Vagina (tissue), 2 donors: ENCODE results near the gene LRRC36. TPM values are rescaled to one million over a fixed set of nuclear protein-coding genes. Genes with fewer than 3 reads are reported as not detected.

Experiments used
- DNase-seq, 2 donors: peaks; one replicate each; pipeline ENCODE4 v3.0.0-alpha.2; 2017; ENCODE audit errors: extremely low spot score in 2 of 2
- H3K27ac ChIP-seq: fragments of 200-600 bp; sonication (generic); one replicate; pipeline ENCODE4 v1.5.1; 2019
- H3K27me3 ChIP-seq: fragments of 200-600 bp; sonication (generic); one replicate; pipeline ENCODE4 v1.5.1; 2019
- H3K36me3 ChIP-seq, 2 donors: fragments of 200-600 bp; sonication (generic); one replicate each; pipeline ENCODE4 v1.5.1; 2017 to 2019
- H3K4me1 ChIP-seq: fragments of 200-600 bp; sonication (generic); one replicate; pipeline ENCODE4 v1.5.1; 2019
- H3K4me3 ChIP-seq, 2 donors: fragments of 200-600 bp; sonication (generic); 1 replicate in 1 of 2; 2 replicates in 1 of 2; pipeline ENCODE4 v1.5.1; 2016 to 2019
- H3K9me3 ChIP-seq: fragments of 200-600 bp; sonication (generic); one replicate; pipeline ENCODE4 v1.5.1; 2019
- CTCF ChIP-seq, 3 experiments: fragments of 450-650 bp in 2 of 3; fragments of 200-600 bp in 1 of 3; sonication (generic) in 1 of 3; IDR thresholded peaks; one replicate each; pipeline ENCODE4 v1.5.1; 2017 to 2019; ENCODE audit warnings: antibody characterized with exemption in 3 of 3, mild to moderate bottlenecking in 2 of 3, moderate library complexity in 2 of 3
- POLR2A ChIP-seq, 2 donors: fragments of 450-650 bp; IDR thresholded peaks; one replicate each; pipeline ENCODE4 v1.6.1; 2017; ENCODE audit warnings: antibody characterized with exemption in 2 of 2, mild to moderate bottlenecking in 2 of 2, moderate library complexity in 2 of 2
- POLR2AphosphoS5 ChIP-seq, 2 donors: sonication (generic); formaldehyde crosslinking; IDR thresholded peaks; one replicate each; pipeline ENCODE4 v1.9.0; 2017; ENCODE audit warnings: antibody characterized with exemption in 2 of 2, mild to moderate bottlenecking in 2 of 2, low read depth in 1 of 2; ENCODE audit not compliant: insufficient read depth in 1 of 2
- intact Hi-C: fragments of 100-400 bp; cut with DNase I; formaldehyde crosslinking; loops from one replicate; pipeline ENCODE4 v1.15.1; 2023
- total RNA-seq: library from RNA; depleted of rRNA; stranded (reverse); fragments of >200 nt; gene quantifications from one replicate; pipeline ENCODE4 v1.2.3, GENCODE V29; 2016

Gene LRRC36
- total RNA-seq, 1 donor from 2014 or later: not detected

GRCh38 chr16:67407176-67407787, 80.7 kb downstream of the LRRC36 start:
- H3K27me3 ChIP-seq: no peaks in the 10 kb centered on the region
- TF ChIP-seq POLR2A (IDR thresholded peaks at IDR 0.05) (no peak), POLR2AphosphoS5 (IDR thresholded peaks at IDR 0.05; ENCODE audit: insufficient read depth in 1 of 2, low read depth in 1 of 2) (no peak), CTCF (IDR thresholded peaks at IDR 0.05) (no peak)
- H3K36me3 ChIP-seq: no peaks in the 10 kb centered on the region
- H3K9me3 ChIP-seq: no peaks in the 10 kb centered on the region
- peak overlapping the region; percentile 91 for H3K27ac ChIP-seq
- intact Hi-C loops: no loop called here
- no peak overlapping the region for H3K4me3 ChIP-seq
- no peak for DNase-seq
- peaks cover 57% of the 10 kb centered on the region for H3K4me1 ChIP-seq

GRCh38 chr16:67407788-67408452, 81.3 kb downstream of the LRRC36 start:
- Histone ChIP-seq H3K4me1 (peaks cover 57% of the 10 kb centered on the region), H3K9me3 (no peaks in the 10 kb centered on the region), H3K36me3 (no peaks in the 10 kb centered on the region), H3K27ac (peak overlapping the region; percentile 91), H3K27me3 (no peaks in the 10 kb centered on the region), H3K4me3 (no peak overlapping the region)
- intact Hi-C loops: no loop called here
- no peak for DNase-seq
- TF ChIP-seq CTCF (IDR thresholded peaks at IDR 0.05) (no peak), POLR2A (IDR thresholded peaks at IDR 0.05) (no peak)

- Histone ChIP-seq H3K9me3 (no peaks in the 10 kb centered on the region), H3K4me1 (peaks cover 52% of the 10 kb centered on the region), H3K27me3 (no peaks in the 10 kb centered on the region), H3K4me3 (no peak overlapping the region), H3K27ac (no peak overlapping the region), H3K36me3 (no peaks in the 10 kb centered on the region)
- no peak for TF ChIP-seq CTCF (IDR thresholded peaks at IDR 0.05)
- TF ChIP-seq POLR2AphosphoS5 (IDR thresholded peaks at IDR 0.05; ENCODE audit: insufficient read depth in 1 of 2, low read depth in 1 of 2): no peak
- intact Hi-C loops: no loop called here
- DNase-seq: no peak
These were observed 83.0 kb downstream of the LRRC36 start for GRCh38 chr16:67409631-67410030.

GRCh38 chr16:67411339-67411738, 84.7 kb downstream of the LRRC36 start:
- no peak overlapping the region for H3K27ac ChIP-seq
- peaks cover 51% of the 10 kb centered on the region for H3K4me1 ChIP-seq
- H3K36me3 ChIP-seq: no peaks in the 10 kb centered on the region
- no peak for DNase-seq
- no peak overlapping the region for H3K4me3 ChIP-seq
- H3K9me3 ChIP-seq: no peaks in the 10 kb centered on the region
- TF ChIP-seq POLR2A (IDR thresholded peaks at IDR 0.05) (no peak), POLR2AphosphoS5 (IDR thresholded peaks at IDR 0.05; ENCODE audit: insufficient read depth in 1 of 2, low read depth in 1 of 2) (no peak), CTCF (IDR thresholded peaks at IDR 0.05) (no peak)
- intact Hi-C loops: no loop called here
- no peaks in the 10 kb centered on the region for H3K27me3 ChIP-seq

GRCh38 chr16:67412294-67412693, 85.7 kb downstream of the LRRC36 start:
- TF ChIP-seq POLR2A (IDR thresholded peaks at IDR 0.05) (no peak), CTCF (IDR thresholded peaks at IDR 0.05) (no peak), POLR2AphosphoS5 (IDR thresholded peaks at IDR 0.05; ENCODE audit: insufficient read depth in 1 of 2, low read depth in 1 of 2) (no peak)
- H3K4me3 ChIP-seq: no peak overlapping the region
- H3K27ac ChIP-seq: no peak overlapping the region
- no peak for DNase-seq
- H3K4me1 ChIP-seq: peaks cover 41% of the 10 kb centered on the region
- H3K27me3 ChIP-seq: no peaks in the 10 kb centered on the region
- intact Hi-C loops: no loop called here
- no peaks in the 10 kb centered on the region for H3K36me3 ChIP-seq
- no peaks in the 10 kb centered on the region for H3K9me3 ChIP-seq
